Neuronal stem cell (in vitro differentiated cells): Measurements from ENCODE around the gene IFI30.

Source experiments
- DNase-seq: peaks from one replicate; pipeline ENCODE4 v3.0.0-alpha.2; 2013; ENCODE audit warnings: low spot score
- H2AFZ ChIP-seq: one replicate; pipeline ENCODE4 v1.6.1; 2013; ENCODE audit warnings: mild to moderate bottlenecking, low read length, inconsistent platforms
- H2AK5ac ChIP-seq: 2 replicates; pipeline ENCODE4 v1.6.1; 2013; ENCODE audit warnings: low read depth, mild to moderate bottlenecking, inconsistent platforms, low read length, moderate library complexity, mixed read lengths
- H2BK120ac ChIP-seq: 2 replicates; pipeline ENCODE4 v1.6.1; 2013; ENCODE audit warnings: low read depth, mild to moderate bottlenecking, inconsistent platforms, low read length, moderate library complexity, mixed read lengths
- H2BK12ac ChIP-seq: one replicate; pipeline ENCODE4 v1.6.1; 2013; ENCODE audit warnings: low read length, inconsistent platforms
- H2BK15ac ChIP-seq: 2 replicates; pipeline ENCODE4 v1.6.1; 2013; ENCODE audit warnings: mild to moderate bottlenecking, low read length, inconsistent platforms, mixed read lengths
- H2BK5ac ChIP-seq: one replicate; pipeline ENCODE4 v1.6.1; 2013; ENCODE audit warnings: inconsistent platforms, mild to moderate bottlenecking, low read length, moderate library complexity
- H3K14ac ChIP-seq: one replicate; pipeline ENCODE4 v1.6.1; 2013; ENCODE audit warnings: low read length, inconsistent platforms
- H3K18ac ChIP-seq: 2 replicates; pipeline ENCODE4 v1.6.1; 2013; ENCODE audit warnings: low read length, inconsistent platforms
- H3K23ac ChIP-seq: 2 replicates; pipeline ENCODE4 v1.6.1; 2013; ENCODE audit warnings: low read depth, mild to moderate bottlenecking, mixed read lengths, low read length, inconsistent platforms; ENCODE audit not compliant: poor library complexity
- H3K27ac ChIP-seq: replicated peaks from 3 replicates; pipeline ENCODE4 v1.5.1; 2013; ENCODE audit warnings: low read length, inconsistent platforms
- H3K27me3 ChIP-seq, 3 experiments: 2 replicates each; pipeline ENCODE4 v1.6.1; 2013; ENCODE audit warnings: low read length in 3 of 3, mild to moderate bottlenecking in 2 of 3, inconsistent platforms in 1 of 3, low read depth in 1 of 3, mixed read lengths in 1 of 3, moderate library complexity in 1 of 3; ENCODE audit not compliant: control insufficient read depth in 3 of 3, insufficient read depth in 3 of 3
- H3K36me3 ChIP-seq, 2 donors: replicated peaks in 1 of 2; 2 replicates each; pipeline ENCODE4 v1.6.1; 2013; ENCODE audit warnings: low read length in 2 of 2; ENCODE audit not compliant: control insufficient read depth in 2 of 2, insufficient read depth in 2 of 2
- H3K4ac ChIP-seq: 2 replicates; pipeline ENCODE4 v1.6.1; 2013; ENCODE audit warnings: inconsistent platforms, mild to moderate bottlenecking, low read length, moderate library complexity
- H3K4me1 ChIP-seq, 2 donors: 1 replicate in 1 of 2; 2 replicates in 1 of 2; pipeline ENCODE4 v1.6.1; 2013; ENCODE audit warnings: low read length in 2 of 2, low read depth in 1 of 2; ENCODE audit not compliant: control insufficient read depth in 2 of 2, insufficient read depth in 1 of 2
- H3K4me2 ChIP-seq: one replicate; pipeline ENCODE4 v1.6.1; 2013; ENCODE audit warnings: mild to moderate bottlenecking, low read length, inconsistent platforms; ENCODE audit not compliant: insufficient read depth, poor library complexity, severe bottlenecking
- H3K4me3 ChIP-seq, 2 donors: 2 replicates each; pipeline ENCODE4 v1.5.1; 2013; ENCODE audit warnings: low read length in 2 of 2, mild to moderate bottlenecking in 2 of 2, inconsistent platforms in 1 of 2, moderate library complexity in 1 of 2
- H3K79me1 ChIP-seq: one replicate; pipeline ENCODE4 v1.6.1; 2013; ENCODE audit warnings: low read depth, mild to moderate bottlenecking, inconsistent platforms, low read length, moderate library complexity
- H3K9ac ChIP-seq: one replicate; pipeline ENCODE4 v1.6.1; 2013; ENCODE audit warnings: mild to moderate bottlenecking, low read depth, low read length, inconsistent platforms; ENCODE audit not compliant: poor library complexity
- H3K9me3 ChIP-seq, 2 donors: replicated peaks in 1 of 2; 2 replicates each; pipeline versions ENCODE3 to v1.6.1; 2013; ENCODE audit warnings: low read length in 2 of 2, mild to moderate bottlenecking in 2 of 2, inconsistent platforms in 1 of 2, low read depth in 1 of 2, mixed read lengths in 1 of 2, moderate library complexity in 1 of 2; ENCODE audit not compliant: control insufficient read depth in 2 of 2, insufficient read depth in 1 of 2
- H4K8ac ChIP-seq: one replicate; pipeline ENCODE4 v1.6.1; 2013; ENCODE audit warnings: low read depth, mild to moderate bottlenecking, inconsistent platforms, low read length, moderate library complexity
- H4K91ac ChIP-seq: one replicate; pipeline ENCODE4 v1.6.1; 2013; ENCODE audit warnings: low read length, low read depth, mild to moderate bottlenecking, inconsistent platforms; ENCODE audit not compliant: poor library complexity
- WGBS, 2 donors: extraction: QIAGEN DNeasy Blood & Tissue Kit; methylation state at CpG; one replicate each; pipeline ENCODE4 v1.1.7; 2013; ENCODE audit warnings: missing lambda C conversion rate in 2 of 2, mixed read lengths in 1 of 2; ENCODE audit not compliant: insufficient read length in 2 of 2, insufficient replicate concordance in 1 of 2; ENCODE audit errors: extremely low coverage in 2 of 2; 5-methylcytosine and 5-hydroxymethylcytosine counted together

Gene IFI30

DNA sequence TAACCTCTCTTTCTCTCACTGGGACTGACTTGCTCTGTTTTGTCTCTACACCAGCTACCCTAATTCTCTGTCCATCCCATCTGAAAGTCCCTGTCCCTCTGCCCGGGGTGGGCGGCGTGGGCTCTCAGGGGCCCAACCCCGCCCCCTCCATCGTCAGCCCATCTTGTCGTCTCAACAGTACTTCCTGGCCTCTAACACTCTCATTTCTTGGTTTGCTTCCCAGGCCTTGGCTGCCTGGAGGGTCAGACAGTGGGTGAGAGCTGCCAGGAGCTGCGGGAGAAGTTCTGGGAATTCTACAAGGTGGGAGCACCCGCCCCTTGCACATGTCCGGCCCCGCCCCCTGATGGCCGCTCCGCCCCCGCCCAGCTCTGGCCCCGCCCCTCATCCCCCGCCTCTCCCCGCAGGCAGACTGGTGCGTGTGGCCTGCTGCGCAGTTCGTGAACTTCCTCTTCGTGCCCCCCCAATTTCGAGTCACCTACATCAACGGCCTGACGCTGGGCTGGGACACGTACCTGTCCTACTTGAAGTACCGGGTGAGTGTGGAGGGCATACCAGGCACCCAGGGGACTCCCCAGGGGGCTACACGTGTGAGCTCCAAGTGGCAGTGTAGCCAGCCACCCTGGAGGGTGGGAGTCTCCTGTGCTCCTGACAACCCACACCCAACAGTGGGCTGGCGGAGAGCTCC lies 21.1 kb downstream of the IFI30 start:
- Histone ChIP-seq H2BK5ac (no peak overlapping the region), H3K4me2 (no peak overlapping the region), H3K23ac (no peak overlapping the region), H4K91ac (no peak overlapping the region), H3K4me1 (peaks cover 7 to 14% of the 10 kb centered on the region in 2 donors), H3K27me3 (no peaks in the 10 kb centered on the region), H2BK12ac (no peak overlapping the region), H3K79me1 (peaks cover 1% of the 10 kb centered on the region), H2BK120ac (no peak overlapping the region), H3K36me3 (peaks cover 8 to 35% of the 10 kb centered on the region in 2 donors), H4K8ac (no peak overlapping the region), H3K4me3 (peak overlapping the region in 1 of 2 donors; percentile 75), H3K18ac (no peak overlapping the region), H3K14ac (no peak overlapping the region), H3K9ac (no peak overlapping the region), H3K4ac (no peak overlapping the region), H2AK5ac (no peak overlapping the region), H3K9me3 (no peaks in the 10 kb centered on the region), H3K27ac (no peak overlapping the region), H2BK15ac (no peak overlapping the region), H2AFZ (no peak overlapping the region)
- WGBS, 2 donors = no CpG with 5 or more reads among the region's 27 CpGs
- no peak for DNase-seq

DNA sequence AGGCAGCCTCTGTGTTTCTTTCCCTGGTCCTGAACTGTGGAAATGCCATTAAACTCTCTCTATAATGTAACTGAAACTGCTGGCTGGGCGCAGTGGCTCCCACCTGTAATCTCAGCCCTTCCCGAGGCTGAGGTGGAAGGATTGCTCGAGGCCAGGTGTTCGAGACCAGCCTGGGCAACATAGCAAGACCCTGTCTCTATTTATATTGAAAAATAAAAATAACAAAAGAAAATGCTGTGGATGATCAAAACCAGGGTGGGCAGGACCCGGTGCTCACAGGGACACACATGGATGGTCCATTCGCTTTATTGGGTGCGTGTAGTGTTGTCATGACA lies 22.9 kb downstream of the IFI30 start:
- Histone ChIP-seq H2BK120ac (no peak overlapping the region), H3K9me3 (no peaks in the 10 kb centered on the region), H3K14ac (no peak overlapping the region), H2AK5ac (no peak overlapping the region), H4K91ac (no peak overlapping the region), H3K27me3 (no peaks in the 10 kb centered on the region), H3K4me2 (no peak overlapping the region), H2AFZ (no peak overlapping the region), H3K4me1 (peaks cover 7 to 14% of the 10 kb centered on the region in 2 donors), H3K36me3 (peaks cover 8 to 43% of the 10 kb centered on the region in 2 donors), H2BK15ac (no peak overlapping the region), H2BK5ac (no peak overlapping the region), H4K8ac (no peak overlapping the region), H2BK12ac (no peak overlapping the region), H3K18ac (no peak overlapping the region), H3K9ac (no peak overlapping the region), H3K79me1 (peaks cover 1% of the 10 kb centered on the region), H3K23ac (no peak overlapping the region), H3K4ac (no peak overlapping the region), H3K4me3 (no peak overlapping the region), H3K27ac (no peak overlapping the region)
- WGBS, 2 donors = no CpG with 5 or more reads among the region's 7 CpGs
- no peak for DNase-seq

- Histone ChIP-seq H3K4me3 (no peak overlapping the region), H4K8ac (no peak overlapping the region), H3K27me3 (peaks cover 0 to 4% (median 0%) of the 10 kb centered on the region in 3 experiments), H3K4me1 (peaks cover 7 to 9% of the 10 kb centered on the region in 2 donors), H4K91ac (no peak overlapping the region), H2BK5ac (no peak overlapping the region), H3K79me1 (peaks cover 1% of the 10 kb centered on the region), H2BK12ac (no peak overlapping the region), H3K23ac (no peak overlapping the region), H3K9me3 (no peaks in the 10 kb centered on the region), H2BK15ac (no peak overlapping the region), H2BK120ac (no peak overlapping the region), H3K36me3 (peaks cover 8 to 43% of the 10 kb centered on the region in 2 donors), H3K4me2 (no peak overlapping the region), H3K14ac (no peak overlapping the region), H3K4ac (no peak overlapping the region), H3K18ac (no peak overlapping the region), H2AK5ac (no peak overlapping the region), H3K27ac (no peak overlapping the region), H3K9ac (no peak overlapping the region), H2AFZ (no peak overlapping the region)
- no CpG with 5 or more reads among the region's 18 CpGs for WGBS, 2 donors
- no peak for DNase-seq
Measured at GRCh38 chr19:18197306-18197705, 23.7 kb downstream of the IFI30 start.

GRCh38 chr19:18197941-18198340 lies 24.3 kb downstream of the IFI30 start:
- Histone ChIP-seq H3K9me3 (no peaks in the 10 kb centered on the region), H3K14ac (no peak overlapping the region), H3K27ac (no peak overlapping the region), H2AK5ac (no peak overlapping the region), H3K18ac (no peak overlapping the region), H3K4me2 (no peak overlapping the region), H2AFZ (no peak overlapping the region), H3K9ac (no peak overlapping the region), H3K4ac (peak overlapping the region; percentile 66), H4K8ac (no peak overlapping the region), H2BK120ac (no peak overlapping the region), H3K36me3 (peaks cover 8 to 43% of the 10 kb centered on the region in 2 donors), H3K4me3 (no peak overlapping the region), H2BK5ac (no peak overlapping the region), H3K23ac (no peak overlapping the region), H3K27me3 (peaks cover 0 to 10% (median under 1%) of the 10 kb centered on the region in 3 experiments), H2BK12ac (no peak overlapping the region), H4K91ac (no peak overlapping the region), H3K4me1 (peaks cover 7 to 9% of the 10 kb centered on the region in 2 donors), H3K79me1 (peaks cover 3% of the 10 kb centered on the region), H2BK15ac (no peak overlapping the region)
- no CpG with 5 or more reads among the region's 6 CpGs for WGBS, 2 donors
- no peak for DNase-seq
